Body of pancreas (tissue), 4 donors: ENCODE results near the gene GPR143. TPM values are rescaled to one million over a fixed set of nuclear protein-coding genes. Genes with fewer than 3 reads are reported as not detected.
A peak's percentile ranks its signal among the peaks of the same experiment; 100 is the strongest.

ENCODE experiments used
- ATAC-seq: fragments of 150-250 bp; one replicate; pipeline ENCODE4 v1.9.1; 2016
- DNase-seq, 4 donors: peaks; one replicate each; pipeline ENCODE4 v3.0.0-alpha.2; 2019
- H3K27ac ChIP-seq, 4 donors: fragments of 200-600 bp; sonication (generic); 1 replicate in 3 of 4; 2 replicates in 1 of 4; pipeline versions ENCODE4 v1.5.1 to v1.6.1; 2016 to 2019; ENCODE audit warnings: mild to moderate bottlenecking in 1 of 4, mixed read lengths in 1 of 4, moderate library complexity in 1 of 4
- H3K27me3 ChIP-seq, 2 donors: fragments of 200-600 bp; sonication (generic); one replicate each; pipeline ENCODE4 v1.6.0; 2016; ENCODE audit warnings: mild to moderate bottlenecking in 1 of 2
- H3K36me3 ChIP-seq, 2 donors: fragments of 200-600 bp; sonication (generic); replicated peaks in 1 of 2; 2 replicates each; pipeline ENCODE4 v1.5.1; 2016; ENCODE audit warnings: low read depth in 2 of 2; ENCODE audit not compliant: insufficient read depth in 1 of 2
- H3K4me1 ChIP-seq: fragments of 200-600 bp; sonication (generic); one replicate; pipeline ENCODE4 v1.6.0; 2016
- H3K4me3 ChIP-seq, 2 donors: fragments of 200-600 bp; sonication (generic); 1 replicate in 1 of 2; 2 replicates in 1 of 2; pipeline ENCODE4 v1.5.1; 2016 to 2019
- H3K9me3 ChIP-seq, 3 donors: fragments of 200-600 bp; sonication (generic); 1 replicate in 2 of 3; 2 replicates in 1 of 3; pipeline ENCODE4 v1.5.1; 2016
- CTCF ChIP-seq, 7 experiments: fragments of 450-650 bp in 4 of 7; fragments of 200-600 bp in 3 of 7; sonication (generic) in 3 of 7; IDR thresholded peaks; one replicate each; pipeline ENCODE4 v1.5.1; 2016 to 2019; ENCODE audit warnings: antibody characterized with exemption in 7 of 7
- POLR2A ChIP-seq, 3 donors: fragments of 450-650 bp; IDR thresholded peaks; one replicate each; pipeline ENCODE4 v1.6.1; 2016; ENCODE audit warnings: antibody characterized with exemption in 3 of 3, mild to moderate bottlenecking in 2 of 3
- WGBS, 2 donors: methylation state at CpG; one replicate each; pipeline ENCODE4 v1.1.5; 2017; 5-methylcytosine and 5-hydroxymethylcytosine counted together
- intact Hi-C: fragments of 100-400 bp; cut with DNase I; formaldehyde crosslinking; loops from one replicate; pipeline ENCODE4 v1.15.1; 2023
- total RNA-seq, 2 donors: library from RNA; depleted of rRNA; stranded (reverse); fragments of >200 nt; gene quantifications; one replicate each; pipeline ENCODE4 v1.1.0, GENCODE V29; 2016

GPR143 gene
- total RNA-seq, 2 donors from 2014 or later: 0.99 to 2.3 TPM

- intact Hi-C loops: no loop called here
- 20 to 22% methylated on average over 1 to 4 of the region's 4 CpGs for WGBS, 2 donors
- Histone ChIP-seq H3K4me3 (no peak overlapping the region), H3K36me3 (no peaks in the 10 kb centered on the region), H3K4me1 (no peaks in the 10 kb centered on the region), H3K9me3 (no peaks in the 10 kb centered on the region), H3K27ac (no peak overlapping the region), H3K27me3 (no peaks in the 10 kb centered on the region)
- TF ChIP-seq CTCF (IDR thresholded peaks at IDR 0.05) (no peak), POLR2A (IDR thresholded peaks at IDR 0.05) (no peak)
- DNase-seq (peak in 3 of 4 donors; percentile 6 to 26 (median 18)), ATAC-seq (no peak)
These were observed 7.5 kb downstream of the GPR143 start for GRCh38 chrX:9758021-9758638.

- no peaks in the 10 kb centered on the region for H3K36me3 ChIP-seq
- no peak overlapping the region for H3K4me3 ChIP-seq
- no peak for TF ChIP-seq CTCF (IDR thresholded peaks at IDR 0.05)
- TF ChIP-seq POLR2A (IDR thresholded peaks at IDR 0.05): no peak
- no peaks in the 10 kb centered on the region for H3K4me1 ChIP-seq
- ATAC-seq: no peak
- H3K9me3 ChIP-seq: no peaks in the 10 kb centered on the region
- no peak for DNase-seq
- no peaks in the 10 kb centered on the region for H3K27me3 ChIP-seq
- intact Hi-C loops: no loop called here
- 91 to 100% methylated on average over 6 to 7 of the region's 7 CpGs for WGBS, 2 donors
- no peak overlapping the region for H3K27ac ChIP-seq
These were observed 8.3 kb downstream of the GPR143 start for GRCh38 chrX:9757366-9757765.

GRCh38 chrX:9749146-9749692 is 16.4 kb downstream of the GPR143 start:
- WGBS, 2 donors: 69 to 70% methylated on average over 6 to 10 of the region's 11 CpGs
- ATAC-seq: no peak
- TF ChIP-seq POLR2A (IDR thresholded peaks at IDR 0.05) (no peak), CTCF (IDR thresholded peaks at IDR 0.05) (no peak)
- Histone ChIP-seq H3K4me1 (no peaks in the 10 kb centered on the region), H3K9me3 (no peaks in the 10 kb centered on the region), H3K27ac (no peak overlapping the region), H3K36me3 (no peaks in the 10 kb centered on the region), H3K27me3 (no peaks in the 10 kb centered on the region), H3K4me3 (no peak overlapping the region)
- intact Hi-C loops: no loop called here
- no peak for DNase-seq

- H3K27ac ChIP-seq: no peak overlapping the region
- TF ChIP-seq POLR2A (IDR thresholded peaks at IDR 0.05) (no peak), CTCF (IDR thresholded peaks at IDR 0.05) (no peak)
- no peaks in the 10 kb centered on the region for H3K4me1 ChIP-seq
- no peaks in the 10 kb centered on the region for H3K27me3 ChIP-seq
- H3K9me3 ChIP-seq: no peaks in the 10 kb centered on the region
- DNase-seq (no peak), ATAC-seq (no peak)
- no peaks in the 10 kb centered on the region for H3K36me3 ChIP-seq
- no peak overlapping the region for H3K4me3 ChIP-seq
- intact Hi-C loops: no loop called here
- WGBS, 2 donors: 83 to 88% methylated on average over 4 of the region's 4 CpGs
These were observed 18.0 kb downstream of the GPR143 start for GRCh38 chrX:9747644-9748043.
